NCI-H146 treated with DMSO at 0.1 percent for 48 hours (cell line): ENCODE measurements around the gene PSMB2.
"Not testable (repeated sequence)": the region's sequence is repeated elsewhere in the genome, so short reads cannot be mapped to it uniquely, and the experiment has no call there.

Experiments
- DNase-seq: peaks from one replicate; lab custom pipeline; 2025; ENCODE audit not compliant: unreplicated experiment; lab: John Stamatoyannopoulos, UW

Gene PSMB2

GRCh38 chr1:35641233-35641866, at the start of gene PSMB2:
Gene PSMB2 (minus strand): TSS chr1:35641526. CDS start chr1:35641432, 94 bp downstream.
- peak; percentile 57 for DNase-seq

- DNase-seq, result peak; percentile 59
Observed at GRCh38 chr1:35691080-35691479, 49.8 kb upstream of the PSMB2 start.

GRCh38 chr1:35690103-35690502, 48.8 kb upstream of the PSMB2 start:
- not testable (repeated sequence) for DNase-seq

- no peak for DNase-seq
Observed at GRCh38 chr1:35688161-35688560, 46.8 kb upstream of the PSMB2 start.

GRCh38 chr1:35683012-35683411, 41.7 kb upstream of the PSMB2 start:
- DNase-seq, result no peak

- DNase-seq, result no peak
Observed at GRCh38 chr1:35680271-35680670, 38.9 kb upstream of the PSMB2 start.

GRCh38 chr1:35675773-35676172, 34.4 kb upstream of the PSMB2 start:
- no peak for DNase-seq

- no peak for DNase-seq
Observed at GRCh38 chr1:35674111-35674510, 32.8 kb upstream of the PSMB2 start.

- no peak for DNase-seq
Observed at GRCh38 chr1:35672116-35672515, 30.8 kb upstream of the PSMB2 start.

- DNase-seq, result no peak
Observed at GRCh38 chr1:35668506-35668905, 27.2 kb upstream of the PSMB2 start.

- DNase-seq, result no peak
Observed at GRCh38 chr1:35666916-35667315, 25.6 kb upstream of the PSMB2 start.

GRCh38 chr1:35666216-35666615, 24.9 kb upstream of the PSMB2 start:
- DNase-seq, result no peak

- no peak for DNase-seq
Observed at GRCh38 chr1:35663434-35663833, 22.1 kb upstream of the PSMB2 start.

GRCh38 chr1:35661474-35661795, 20.1 kb upstream of the PSMB2 start:
- no peak for DNase-seq

GRCh38 chr1:35660581-35661473, 19.5 kb upstream of the PSMB2 start:
- DNase-seq, result no peak

GRCh38 chr1:35659589-35659988, 18.3 kb upstream of the PSMB2 start:
- DNase-seq, result peak; percentile 23

- no peak for DNase-seq
Observed at GRCh38 chr1:35657851-35658250, 16.5 kb upstream of the PSMB2 start.

GRCh38 chr1:35656863-35657232, 15.5 kb upstream of the PSMB2 start:
- no peak for DNase-seq

GRCh38 chr1:35656148-35656862, 15.0 kb upstream of the PSMB2 start:
- no peak for DNase-seq

GRCh38 chr1:35655196-35655595, 13.9 kb upstream of the PSMB2 start:
- no peak for DNase-seq

GRCh38 chr1:35650416-35650815, 9.1 kb upstream of the PSMB2 start:
- DNase-seq, result no peak

GRCh38 chr1:35646043-35646442, 4.7 kb upstream of the PSMB2 start:
- DNase-seq, result no peak
